ENCODE measurements around the gene TEX38.
A peak's percentile ranks its signal among the peaks of the same experiment; 100 is the strongest.
"Not testable (repeated sequence)": the region's sequence is repeated elsewhere in the genome, so short reads cannot be mapped to it uniquely, and the experiment has no call there.

The TEX38 gene

DNA sequence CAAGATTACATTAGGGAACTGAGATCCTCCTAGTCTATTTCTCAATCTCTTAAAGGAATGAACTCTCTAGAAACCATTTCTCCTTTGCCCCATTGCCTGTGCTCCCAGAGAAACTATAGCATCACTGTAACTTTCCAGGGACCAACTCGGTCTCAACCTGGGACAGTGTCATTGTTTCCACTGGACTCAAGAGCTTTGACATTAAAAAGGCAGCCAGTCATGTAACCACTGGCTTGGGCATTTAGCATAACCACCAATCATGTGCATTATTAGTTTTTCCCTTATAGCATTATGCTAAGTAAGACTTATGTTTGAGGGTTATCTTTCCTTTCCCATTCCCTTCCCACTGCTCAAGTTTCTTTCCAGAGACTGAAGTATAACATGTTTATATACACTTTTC is 18.2 kb downstream of the TEX38 start:
- DNase-seq: no peak

DNA sequence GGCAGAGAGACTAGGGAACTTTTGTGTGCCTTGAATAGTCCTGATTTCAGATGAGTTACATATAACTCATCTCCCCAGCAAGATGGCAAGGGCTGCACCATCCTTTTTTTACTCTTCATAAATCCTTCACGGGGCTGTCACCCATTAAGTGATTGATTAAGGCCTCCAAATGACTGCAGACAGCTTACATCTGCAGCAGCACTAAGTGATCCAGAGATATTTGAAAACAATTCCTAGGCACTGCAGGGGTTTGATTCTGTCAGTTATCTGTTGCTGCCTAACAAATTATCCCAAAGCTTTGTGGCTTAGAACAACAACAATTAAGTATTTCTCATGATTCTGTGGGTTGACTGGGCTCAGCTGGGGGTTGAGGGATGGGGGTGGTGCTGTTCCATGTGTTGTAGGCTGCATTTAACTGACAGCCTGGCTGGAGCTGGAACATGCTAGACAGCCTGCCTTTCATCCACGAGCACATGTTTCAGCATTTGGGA is 19.3 kb downstream of the TEX38 start:
- DNase-seq: no peak

DNA sequence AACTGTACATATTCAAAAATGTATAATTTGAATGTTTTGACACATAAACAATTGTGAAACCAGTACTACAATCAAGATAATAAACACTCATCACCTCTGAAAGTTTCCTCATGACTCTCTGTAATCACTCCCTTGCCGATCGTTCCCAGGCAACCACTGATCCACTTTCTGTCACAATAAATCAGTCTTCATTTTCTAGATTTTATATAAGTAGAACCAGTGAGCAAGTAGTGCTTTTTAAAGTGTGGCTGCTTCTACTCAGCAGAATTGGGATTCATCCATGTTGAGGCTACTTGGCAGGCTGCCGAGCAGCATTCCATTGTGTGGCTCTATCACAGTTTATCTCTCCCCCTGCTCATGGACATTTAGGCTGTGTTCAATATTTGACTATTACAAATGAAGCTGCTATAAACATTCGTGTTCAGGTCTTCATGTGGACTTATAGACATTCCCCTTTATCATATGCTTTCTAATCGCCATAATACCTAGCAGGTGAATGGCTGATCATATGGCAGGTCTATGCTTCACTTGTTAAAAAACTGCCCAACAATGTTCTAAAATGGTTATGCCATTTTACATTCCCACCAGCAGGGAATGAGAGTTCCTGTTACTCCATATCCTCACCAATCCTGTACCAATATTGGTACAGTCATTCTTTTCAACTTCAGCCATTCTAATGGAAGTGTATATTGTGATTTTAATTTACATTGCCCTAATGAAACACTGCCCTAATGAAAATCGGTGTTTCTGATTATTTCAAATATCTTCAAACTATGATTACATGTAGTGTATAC is 20.5 kb downstream of the TEX38 start:
- DNase-seq: no peak

DNA sequence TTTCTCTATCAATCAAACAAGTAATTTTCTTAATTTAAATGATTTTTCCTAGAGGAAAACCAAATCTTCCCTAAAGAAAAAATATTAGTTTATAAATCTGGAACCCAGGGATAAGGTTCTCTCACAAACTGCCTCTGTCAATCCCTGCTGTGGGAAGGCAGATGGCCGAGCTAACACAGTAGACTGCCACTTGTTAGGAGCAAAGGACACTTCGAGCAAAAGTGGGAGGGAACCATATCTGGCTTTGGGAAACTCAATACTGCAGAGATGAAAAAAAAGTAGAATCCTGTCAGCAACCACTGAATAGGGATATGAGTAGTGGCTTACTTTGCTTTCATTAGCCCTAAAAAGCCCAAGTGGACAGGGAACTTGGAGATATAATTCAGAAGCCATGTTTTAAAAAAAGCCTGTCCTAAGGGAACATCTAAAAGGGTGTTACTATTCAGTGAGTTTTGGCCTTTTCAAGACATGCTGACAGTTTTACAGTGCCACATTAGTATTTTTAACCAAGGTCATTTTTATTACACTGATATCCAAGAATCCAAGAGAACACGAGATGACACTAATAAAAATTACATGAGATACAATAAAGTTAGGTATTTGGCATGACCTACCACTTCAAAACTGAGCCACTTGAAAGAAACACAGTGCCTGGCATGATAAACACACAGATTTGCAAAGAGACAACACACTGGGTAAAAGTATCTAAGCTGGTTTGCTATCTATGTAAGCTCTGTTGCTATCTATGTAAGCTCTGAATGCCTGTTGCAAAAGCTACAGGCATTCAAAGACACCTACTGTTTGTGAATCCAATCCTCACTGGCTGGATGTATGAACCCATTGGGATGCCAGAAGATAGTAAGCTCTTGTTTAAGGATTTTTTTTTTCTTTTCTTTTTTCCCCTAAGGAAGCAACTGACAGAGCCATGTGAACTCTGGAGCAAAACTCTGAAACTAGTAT is 21.4 kb downstream of the TEX38 start:
- DNase-seq: no peak

DNA sequence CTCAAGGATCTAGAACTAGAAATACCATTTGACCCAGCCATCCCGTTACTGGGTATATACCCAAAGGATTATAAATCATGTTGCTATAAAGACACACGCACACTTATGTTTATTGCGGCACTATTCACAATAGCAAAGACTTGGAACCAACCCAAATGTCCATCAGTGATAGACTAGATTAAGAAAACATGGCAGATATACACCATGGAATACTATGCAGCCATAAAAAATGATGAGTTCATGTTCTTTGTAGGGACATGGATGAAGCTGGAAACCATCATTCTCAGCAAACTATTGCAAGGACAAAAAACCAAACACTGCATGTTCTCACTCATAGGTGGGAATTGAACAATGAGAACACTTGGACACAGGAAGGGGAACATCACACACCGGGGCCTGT is 23.0 kb downstream of the TEX38 start:
- not testable (repeated sequence) for DNase-seq

DNA sequence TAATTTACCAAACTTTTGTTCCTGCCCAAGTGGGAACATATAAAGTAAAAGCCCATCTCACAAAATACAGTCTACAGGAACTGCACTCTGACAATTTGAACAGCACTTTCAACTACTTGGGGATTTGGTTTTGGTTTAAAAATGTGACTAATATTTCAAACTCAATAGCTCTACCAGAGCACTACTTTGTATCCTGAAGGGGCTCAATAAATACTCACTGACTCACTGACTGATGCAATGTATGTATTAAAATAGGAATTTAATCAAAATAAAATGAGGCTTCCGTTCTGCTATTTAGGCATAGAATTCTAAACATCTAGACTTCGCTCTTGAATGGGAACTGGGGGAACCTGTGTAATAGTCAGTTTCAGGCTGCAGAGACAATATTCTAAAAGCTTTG is 25.4 kb downstream of the TEX38 start:
- DNase-seq: no peak

DNA sequence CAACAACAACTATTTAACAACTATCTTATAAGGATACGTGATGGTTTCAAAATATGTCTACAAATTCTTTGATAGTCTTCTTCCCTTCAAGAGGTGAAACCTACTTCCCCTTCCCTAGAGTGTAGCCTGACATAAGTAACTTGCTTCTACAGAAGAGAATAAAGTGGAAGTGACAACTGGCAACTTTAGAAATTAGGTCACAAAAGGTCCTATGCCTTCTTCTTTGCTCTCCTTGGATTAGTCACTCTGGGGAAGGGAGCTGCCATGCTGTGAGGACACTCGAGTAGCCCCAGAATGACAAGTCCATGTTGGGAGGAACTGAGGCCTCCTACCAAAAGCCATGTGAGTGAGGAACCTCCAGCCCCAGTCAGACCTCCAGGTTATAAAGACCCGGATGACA is 28.0 kb downstream of the TEX38 start:
- DNase-seq: no peak

DNA sequence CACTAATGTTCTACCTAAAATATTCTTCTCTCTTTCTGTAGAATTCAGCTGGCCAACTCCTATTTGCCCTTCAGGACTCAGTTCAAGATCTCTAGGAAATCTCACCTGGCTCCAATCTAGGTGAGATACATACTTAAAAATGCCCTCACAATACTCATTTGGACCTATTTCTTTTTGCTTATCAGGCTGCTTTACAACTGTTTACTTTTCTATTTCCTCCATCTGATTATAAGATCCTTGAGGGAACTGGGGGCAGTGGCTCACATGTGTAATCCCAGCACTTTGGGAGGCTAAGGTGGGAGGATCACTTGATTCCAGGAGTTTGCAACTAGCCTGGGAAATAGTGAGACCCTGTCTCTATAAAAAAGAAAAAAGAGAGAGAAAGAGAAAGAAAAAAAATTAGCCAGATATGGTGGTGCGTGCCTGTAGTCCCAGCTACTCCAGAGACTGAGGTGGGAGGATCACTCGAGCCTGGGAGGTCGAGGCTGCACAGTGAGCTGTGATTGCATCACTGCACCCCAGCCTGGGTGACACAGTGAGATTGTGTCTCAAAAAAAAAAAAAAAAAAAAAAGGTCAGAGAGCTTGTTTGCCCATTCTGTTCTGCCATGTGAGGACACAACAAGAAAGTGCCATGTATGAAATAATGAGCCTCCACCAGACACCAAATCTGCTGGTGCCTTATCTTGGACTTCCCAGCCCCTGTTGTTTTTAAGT is 32.4 kb downstream of the TEX38 start:
- DNase-seq: no peak

DNA sequence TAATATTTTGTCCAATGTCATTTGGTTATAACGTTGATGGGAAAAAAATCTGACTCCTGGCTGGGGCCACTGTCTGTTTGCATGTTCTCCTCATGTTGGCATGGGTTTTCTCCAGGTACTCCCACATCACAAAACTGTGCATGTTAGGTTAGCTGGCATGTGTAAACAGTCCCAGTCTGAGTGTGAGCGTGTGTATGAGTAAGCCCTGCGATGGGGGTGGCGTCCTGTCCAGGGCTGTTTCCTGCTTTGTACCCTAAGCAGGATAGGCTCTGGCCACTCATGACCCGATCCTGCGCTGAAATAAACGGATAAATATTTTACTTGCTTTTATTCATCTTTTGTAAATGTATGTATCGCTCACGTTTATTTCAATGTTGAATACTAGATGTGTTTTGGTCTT is 33.8 kb downstream of the TEX38 start:
- no peak for DNase-seq

DNA sequence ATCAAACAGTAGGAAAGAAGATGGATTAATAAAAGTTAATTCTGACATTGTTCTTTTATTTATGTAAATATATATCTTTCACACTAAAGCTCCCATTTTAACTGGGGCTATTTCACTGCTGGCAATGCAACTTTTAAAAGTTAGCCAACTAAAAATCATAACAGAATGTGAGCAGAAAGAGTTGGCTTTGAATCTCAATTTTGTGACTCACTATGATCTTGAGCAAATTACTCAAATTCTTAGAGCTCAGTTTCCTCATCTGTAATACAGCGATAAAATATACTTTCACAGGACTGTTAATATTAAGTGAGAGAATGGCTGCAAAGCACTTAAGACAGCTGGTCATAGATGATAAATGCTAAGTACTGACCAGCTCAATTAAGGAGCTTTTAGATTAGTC is 36.5 kb downstream of the TEX38 start:
- no peak for DNase-seq

DNA sequence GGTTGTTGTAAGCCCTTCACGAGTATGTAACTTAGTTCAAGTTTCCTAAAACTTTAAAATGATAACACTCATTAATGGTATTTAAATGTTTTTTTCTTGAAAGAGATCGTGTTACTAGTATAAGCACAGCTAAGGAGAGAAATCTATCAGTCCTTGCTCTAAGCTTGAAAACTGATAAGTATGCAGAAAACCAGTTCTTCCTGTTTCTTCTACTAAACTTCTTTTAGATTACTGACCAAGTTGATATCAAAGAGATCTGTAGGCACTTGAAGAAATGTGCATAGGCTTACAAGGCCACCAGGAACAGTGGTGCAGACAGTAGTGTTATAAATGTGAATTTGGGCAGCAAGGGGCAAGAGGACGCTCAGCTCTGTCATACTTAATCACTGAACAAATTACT is 43.3 kb downstream of the TEX38 start:
- no peak for DNase-seq

DNA sequence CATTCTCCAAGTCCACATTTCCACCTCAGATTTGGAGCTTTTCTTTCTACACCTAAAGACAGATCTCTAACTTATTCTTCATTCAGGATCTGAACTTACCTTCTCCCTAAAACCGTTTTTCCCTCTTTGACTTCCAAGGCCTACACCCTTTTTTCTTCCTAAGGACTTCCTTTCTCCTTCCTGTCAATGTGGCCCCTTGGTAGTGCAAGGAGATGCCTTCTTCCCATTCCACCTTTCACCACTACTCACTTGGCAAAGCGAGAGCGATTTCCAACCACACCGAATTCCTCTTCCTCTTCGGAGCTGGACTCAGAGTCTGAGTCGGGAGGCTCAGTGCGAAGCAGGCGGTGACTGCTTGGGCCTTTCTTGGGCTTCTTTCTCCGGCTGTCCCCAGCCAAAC is 46.0 kb downstream of the TEX38 start:
- DNase-seq: no peak

DNA sequence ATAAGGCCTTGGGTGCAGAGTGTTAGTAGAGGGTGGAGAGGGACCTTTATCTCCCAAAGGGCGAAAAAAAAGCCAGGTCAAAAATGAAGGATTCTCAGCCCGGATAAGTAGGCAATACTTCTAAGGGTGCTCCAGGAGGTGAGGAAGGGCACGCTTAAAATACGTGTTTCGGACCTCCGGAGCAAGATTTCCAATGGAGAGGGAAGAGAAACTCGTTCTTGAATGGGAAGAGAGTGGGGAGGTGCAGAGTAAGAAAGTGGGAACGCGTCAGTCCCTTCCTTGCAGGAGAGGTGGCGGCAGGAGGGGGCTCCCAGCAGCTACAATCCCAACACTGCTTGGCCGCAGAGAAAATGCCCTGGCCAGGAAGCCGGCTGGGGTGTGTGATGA is 46.7 kb downstream of the TEX38 start:
- no peak for DNase-seq

DNA sequence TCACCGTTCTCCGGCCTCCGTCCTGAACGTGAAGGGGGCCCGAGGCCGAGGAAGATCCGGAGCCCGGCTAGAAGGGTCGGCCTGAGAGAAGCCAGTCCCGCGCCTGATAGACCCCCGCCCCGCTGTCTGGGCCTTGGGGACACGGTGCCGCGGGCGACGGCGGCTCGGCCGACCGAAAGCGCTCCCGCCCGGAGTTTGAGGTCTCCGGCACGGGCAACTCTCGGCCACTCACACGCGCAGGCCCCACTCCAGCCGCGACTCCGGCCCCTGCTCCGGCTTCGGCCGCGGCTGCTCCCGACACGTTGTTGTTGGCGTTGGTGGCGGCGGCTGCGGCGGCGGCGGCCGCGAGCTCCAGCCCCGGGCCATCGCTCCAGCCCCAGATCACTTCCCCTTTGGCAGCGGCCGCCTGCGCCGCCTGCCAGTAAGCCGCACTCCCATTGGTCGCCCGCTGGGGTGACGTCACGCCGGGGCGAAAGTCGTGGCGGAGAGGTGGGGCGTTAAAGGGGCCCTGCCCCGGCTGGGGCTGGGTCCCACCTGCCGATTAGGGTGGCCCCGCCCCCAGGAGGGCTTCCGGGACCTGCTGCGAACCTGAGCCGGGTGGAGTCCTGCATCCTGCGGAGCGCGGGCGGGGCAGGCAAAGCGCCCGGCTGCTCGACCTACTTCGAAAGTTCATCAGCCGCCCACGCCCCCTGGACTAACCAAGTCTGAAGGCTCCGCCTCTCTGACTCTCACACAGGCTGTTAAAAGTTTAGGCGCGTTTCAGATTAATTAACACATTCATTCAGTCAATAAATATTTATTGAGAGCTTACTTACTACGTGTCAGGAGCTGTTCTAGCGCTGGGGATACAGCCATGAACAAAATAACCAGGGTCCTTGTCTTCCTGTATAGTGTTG is 47.3 kb downstream of the TEX38 start, which contains the start of gene EFCAB14:
EFCAB14 (minus strand) TSS at position 388 of the 896 bp plus-strand sequence. CDS start 1,027 bp downstream, outside the sequence.
- peak; percentile 100 for DNase-seq

DNA sequence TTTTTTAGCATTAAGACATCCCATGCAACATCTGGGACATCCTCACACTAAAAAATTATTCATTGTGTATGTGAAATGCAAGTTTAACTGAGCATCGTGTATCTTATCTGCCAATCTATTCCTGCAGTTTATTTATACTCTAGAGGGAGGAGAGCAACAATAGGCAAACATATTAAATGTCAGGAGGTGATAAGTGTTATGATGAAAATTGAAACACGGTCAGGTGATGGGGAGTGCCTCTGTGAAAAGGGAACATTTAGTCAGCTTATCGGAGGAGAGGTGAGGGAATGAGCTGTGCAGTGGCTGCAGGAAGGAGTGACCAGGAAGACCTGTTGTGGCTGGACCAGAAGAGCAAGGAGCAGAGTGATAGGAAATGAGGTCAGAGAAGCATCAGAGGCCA is 48.0 kb downstream of the TEX38 start:
- no peak for DNase-seq

DNA sequence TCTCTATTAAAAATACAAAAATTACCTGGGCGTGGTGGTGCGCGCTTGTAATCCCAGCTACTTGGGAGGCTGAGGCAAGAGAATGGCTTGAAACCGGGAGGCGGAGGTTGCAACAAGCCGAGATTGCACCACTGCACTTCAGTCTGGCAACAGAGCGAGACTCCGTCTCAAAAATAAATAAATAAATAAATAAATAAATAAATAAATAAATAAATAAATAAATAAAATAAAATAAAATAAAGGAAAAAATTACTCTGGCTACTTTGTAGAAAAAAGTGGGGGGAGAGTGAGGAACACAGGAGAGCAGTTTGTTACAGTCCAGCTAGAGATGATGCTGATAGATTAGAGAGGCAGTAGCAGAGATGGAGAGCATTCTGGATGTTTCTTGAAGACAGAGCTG is 48.7 kb downstream of the TEX38 start:
- not testable (repeated sequence) for DNase-seq

DNA sequence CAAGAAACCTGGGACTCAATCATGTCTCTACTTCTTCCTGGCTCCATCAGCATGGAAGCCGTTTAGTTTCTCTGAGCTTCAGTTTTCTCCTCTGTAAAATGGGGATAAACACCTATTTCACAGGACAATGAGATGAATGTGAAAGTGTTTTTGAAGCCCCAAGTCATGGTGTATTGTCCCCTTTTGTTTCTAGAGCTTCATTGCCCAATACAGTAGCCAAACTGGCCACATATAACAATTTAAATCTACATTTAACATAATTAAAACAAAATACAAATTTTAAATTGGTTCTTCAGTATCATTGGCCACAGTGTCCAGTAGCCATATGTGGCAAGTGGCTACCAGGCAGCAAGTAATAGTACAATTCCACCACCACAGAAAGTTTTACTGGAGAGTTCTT is 49.5 kb downstream of the TEX38 start:
- DNase-seq: no peak

DNA sequence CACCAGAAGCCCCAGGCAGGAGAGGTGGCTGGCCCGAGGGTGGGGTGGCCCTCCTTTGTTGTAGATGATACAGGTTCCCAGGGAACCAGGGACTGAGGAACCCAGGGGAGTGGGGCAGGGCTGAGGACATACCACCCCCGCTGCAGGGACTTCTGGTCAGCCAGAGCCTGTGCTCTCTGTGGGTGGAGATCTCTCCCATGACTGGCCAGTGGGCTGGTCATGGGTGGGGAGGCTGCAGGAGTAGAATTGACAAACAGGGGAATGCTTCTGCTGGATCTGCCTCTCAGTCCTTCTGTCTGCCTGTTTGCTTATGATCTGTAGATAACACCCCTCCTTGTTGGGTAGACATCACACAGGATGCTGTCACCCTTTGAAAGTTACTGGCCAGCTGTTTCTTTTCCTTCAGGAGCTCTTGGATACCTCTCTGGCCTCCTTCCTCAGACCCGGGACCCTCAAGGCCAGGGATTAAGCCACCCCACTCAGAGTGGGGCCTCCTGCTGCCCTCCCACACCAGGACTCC is 50.1 kb downstream of the TEX38 start:
- DNase-seq: no peak

Data from activated effector memory CD4-positive, alpha-beta T cell treated with anti-CD3 and anti-CD28 coated beads, Interleukin-2, amount 50 U/mL, for 16 hours (primary cell).